Measurements from ENCODE around the gene IGDCC3.

IGDCC3 gene

GRCh38 chr15:65366122-65366892 lies 11.5 kb downstream of the IGDCC3 start:
- no peak for DNase-seq (ENCODE audit: low read depth)
- H3K4me3 ChIP-seq (ENCODE audit: low read depth, low read length), result no peak overlapping the region
- no peak for TF ChIP-seq CTCF (IDR thresholded peaks at IDR 0.05; ENCODE audit: insufficient read depth, low read depth, low read length, missing control alignments)

DNA sequence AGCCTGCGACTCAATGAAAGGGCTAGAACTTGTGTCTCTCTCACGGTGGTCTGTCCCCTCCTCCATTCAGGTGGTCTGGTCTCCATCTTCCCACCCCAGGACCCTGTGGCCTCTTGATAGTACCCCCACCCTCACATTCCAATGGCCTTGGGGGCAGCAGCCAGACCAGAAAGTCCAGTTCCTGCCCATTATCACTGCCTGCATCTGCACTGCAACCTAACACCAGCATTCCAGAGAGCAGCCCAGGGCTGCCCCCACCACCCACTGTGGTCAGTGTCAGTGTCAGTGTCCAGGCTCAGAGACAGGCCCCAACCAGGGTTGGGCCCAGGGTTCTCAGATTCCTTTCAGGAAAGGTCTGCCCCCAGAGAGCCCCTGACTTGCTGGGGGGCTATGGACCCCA lies 12.6 kb downstream of the IGDCC3 start:
- TF ChIP-seq CTCF (IDR thresholded peaks at IDR 0.05; ENCODE audit: insufficient read depth, low read depth, low read length, missing control alignments), result no peak
- no peak overlapping the region for H3K4me3 ChIP-seq (ENCODE audit: low read depth, low read length)
- no peak for DNase-seq (ENCODE audit: low read depth)

- H3K4me3 ChIP-seq (ENCODE audit: low read depth, low read length), result no peak overlapping the region
- DNase-seq (ENCODE audit: low read depth), result no peak
- no peak for TF ChIP-seq CTCF (IDR thresholded peaks at IDR 0.05; ENCODE audit: insufficient read depth, low read depth, low read length, missing control alignments)
These were observed 14.0 kb downstream of the IGDCC3 start for GRCh38 chr15:65363766-65364165.

DNA sequence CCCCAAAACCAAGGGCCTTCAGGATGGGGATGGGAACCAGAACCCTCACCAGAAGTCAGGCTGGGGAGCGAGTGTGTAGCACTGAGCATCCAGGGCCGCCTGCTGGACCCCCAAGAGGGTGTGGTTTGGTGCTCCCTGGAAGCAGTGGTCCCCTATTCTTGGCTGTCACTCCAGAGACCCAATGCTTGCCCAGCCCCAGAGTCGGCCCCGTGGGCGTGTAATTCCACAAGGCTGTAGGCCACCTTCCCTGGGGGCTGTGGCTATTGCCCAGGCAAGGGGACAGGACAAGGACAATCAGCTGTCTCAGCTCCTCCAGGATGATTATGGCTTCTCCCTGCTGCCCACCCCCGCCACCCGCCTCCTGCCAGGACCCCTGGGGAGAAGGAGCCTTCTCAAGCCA lies 14.5 kb downstream of the IGDCC3 start:
- no peak overlapping the region for H3K4me3 ChIP-seq (ENCODE audit: low read depth, low read length)
- DNase-seq (ENCODE audit: low read depth), result no peak
- TF ChIP-seq CTCF (IDR thresholded peaks at IDR 0.05; ENCODE audit: insufficient read depth, low read depth, low read length, missing control alignments), result no peak

- DNase-seq (ENCODE audit: low read depth), result no peak
- no peak for TF ChIP-seq CTCF (IDR thresholded peaks at IDR 0.05; ENCODE audit: insufficient read depth, low read depth, low read length, missing control alignments)
- H3K4me3 ChIP-seq (ENCODE audit: low read depth, low read length), result no peak overlapping the region
These were observed 15.3 kb downstream of the IGDCC3 start for GRCh38 chr15:65362491-65362890.

- no peak for TF ChIP-seq CTCF (IDR thresholded peaks at IDR 0.05; ENCODE audit: insufficient read depth, low read depth, low read length, missing control alignments)
- DNase-seq (ENCODE audit: low read depth), result no peak
- H3K4me3 ChIP-seq (ENCODE audit: low read depth, low read length), result no peak overlapping the region
These were observed 15.9 kb downstream of the IGDCC3 start for GRCh38 chr15:65361708-65362459.
